GM19463 (cell line): ENCODE results near the gene NEMP1.
"Not testable (repeated sequence)": the region's sequence is repeated elsewhere in the genome, so short reads cannot be mapped to it uniquely, and the experiment has no call there.

Source experiments
- ATAC-seq: cut with Tn5 transposase; IDR thresholded peaks from one replicate; pipeline ENCODE4 v1.9.1; 2021; ENCODE audit warnings: mild to moderate bottlenecking, moderate library complexity; ENCODE audit not compliant: unreplicated experiment

The NEMP1 gene

GRCh38 chr12:57031138-57031725, 47.4 kb downstream of the NEMP1 start:
- ATAC-seq = no peak

GRCh38 chr12:57029457-57029856, 49.1 kb downstream of the NEMP1 start:
- no peak for ATAC-seq

GRCh38 chr12:57027805-57028153, 50.8 kb downstream of the NEMP1 start:
- ATAC-seq = no peak

GRCh38 chr12:57027011-57027804, 51.4 kb downstream of the NEMP1 start:
- no peak for ATAC-seq

- ATAC-seq = no peak
Observed at GRCh38 chr12:57025196-57025595, 53.4 kb downstream of the NEMP1 start.

GRCh38 chr12:57022324-57022723, 56.3 kb downstream of the NEMP1 start:
- ATAC-seq = not testable (repeated sequence)

GRCh38 chr12:57019983-57020719, 58.4 kb downstream of the NEMP1 start:
- no peak for ATAC-seq

- no peak for ATAC-seq
Observed at GRCh38 chr12:57018906-57019305, 59.7 kb downstream of the NEMP1 start.

GRCh38 chr12:57018353-57018752, 60.2 kb downstream of the NEMP1 start:
- ATAC-seq = not testable (repeated sequence)

GRCh38 chr12:57016348-57016747, 62.2 kb downstream of the NEMP1 start, which contains the start of gene TAC3:
Gene TAC3, minus strand, starts transcription at chr12:57016529. Its CDS starts 732 bp downstream, at chr12:57015797.
- no peak for ATAC-seq

- ATAC-seq = peak; percentile 77
Observed at GRCh38 chr12:57012600-57013465, 65.8 kb downstream of the NEMP1 start.

- peak; percentile 61 for ATAC-seq
Observed at GRCh38 chr12:57011438-57012424, 66.9 kb downstream of the NEMP1 start.

GRCh38 chr12:57010627-57011247, 67.9 kb downstream of the NEMP1 start:
- ATAC-seq = no peak

- ATAC-seq = no peak
Observed at GRCh38 chr12:57009949-57010626, 68.5 kb downstream of the NEMP1 start.

- no peak for ATAC-seq
Observed at GRCh38 chr12:57008178-57008577, 70.4 kb downstream of the NEMP1 start.

GRCh38 chr12:57006809-57007475, 71.6 kb downstream of the NEMP1 start:
- ATAC-seq = no peak

GRCh38 chr12:57005980-57006808, 72.4 kb downstream of the NEMP1 start, which contains the start of gene ZBTB39:
Gene ZBTB39, minus strand, starts transcription at chr12:57006546. Its CDS starts 1,629 bp downstream, at chr12:57004917.
- peak; percentile 72 for ATAC-seq
